Keratinocyte (primary cell): Measurements from ENCODE around the gene CDKN1A. TPM values are rescaled to one million over a fixed set of nuclear protein-coding genes. Genes with fewer than 3 reads are reported as not detected.

ENCODE experiments used
- DNase-seq: peaks from one replicate; pipeline ENCODE4 v3.0.0-alpha.2; 2011; ENCODE audit warnings: low read depth, missing footprints, low spot score
- FAIRE-seq: peaks from 2 replicates; lab custom pipeline; 2011; peaks lifted over from hg19 to GRCh38; lab: Jason Lieb, UNC
- H2AFZ ChIP-seq: 2 replicates; pipeline ENCODE4 v1.6.0; 2012; ENCODE audit warnings: low read length, control low read depth, inconsistent platforms; ENCODE audit not compliant: control insufficient read depth
- H3K27ac ChIP-seq: 2 replicates; pipeline ENCODE4 v1.5.1; 2011; ENCODE audit warnings: low read length; ENCODE audit not compliant: control insufficient read depth, insufficient read depth
- H3K27me3 ChIP-seq: 3 replicates; pipeline ENCODE4 v1.6.0; 2011; ENCODE audit warnings: low read length; ENCODE audit not compliant: control insufficient read depth, insufficient read depth; ENCODE audit errors: extremely low read depth
- H3K36me3 ChIP-seq, 2 experiments: 2 replicates in 1 of 2; 3 replicates in 1 of 2; pipeline ENCODE4 v1.5.1; 2011; ENCODE audit warnings: low read length in 2 of 2, mild to moderate bottlenecking in 1 of 2; ENCODE audit not compliant: control insufficient read depth in 2 of 2, insufficient read depth in 2 of 2; ENCODE audit errors: extremely low read depth in 1 of 2
- H3K4me1 ChIP-seq: 3 replicates; pipeline ENCODE4 v1.5.1; 2011; ENCODE audit warnings: low read length; ENCODE audit not compliant: control insufficient read depth, insufficient read depth; ENCODE audit errors: extremely low read depth
- H3K4me2 ChIP-seq: 3 replicates; pipeline ENCODE4 v1.6.0; 2011; ENCODE audit warnings: low read depth, low read length; ENCODE audit not compliant: control insufficient read depth, insufficient read depth; ENCODE audit errors: extremely low read depth
- H3K4me3 ChIP-seq, 3 experiments: fragments of 200-600 bp in 1 of 3; sonication (generic) in 1 of 3; 2 replicates in 2 of 3; 3 replicates in 1 of 3; pipeline ENCODE4 v1.5.1; 2011 to 2016; ENCODE audit warnings: low read length in 3 of 3, mild to moderate bottlenecking in 3 of 3, control low read depth in 2 of 3, inconsistent platforms in 1 of 3, low read depth in 1 of 3, mixed read lengths in 1 of 3, mixed run types in 1 of 3, moderate library complexity in 1 of 3; ENCODE audit not compliant: control insufficient read depth in 2 of 3, insufficient read depth in 2 of 3; ENCODE audit errors: extremely low read depth in 1 of 3
- H3K79me2 ChIP-seq: 2 replicates; pipeline ENCODE4 v1.6.0; 2012; ENCODE audit warnings: low read length; ENCODE audit not compliant: control insufficient read depth, insufficient read depth
- H3K9ac ChIP-seq: 3 replicates; pipeline ENCODE4 v1.6.0; 2011; ENCODE audit warnings: low read length; ENCODE audit not compliant: control insufficient read depth, insufficient read depth; ENCODE audit errors: extremely low read depth
- H3K9me1 ChIP-seq: 3 replicates; pipeline ENCODE4 v1.6.0; 2011; ENCODE audit warnings: low read length; ENCODE audit not compliant: control insufficient read depth, insufficient read depth; ENCODE audit errors: extremely low read depth
- H3K9me3 ChIP-seq: 2 replicates; pipeline ENCODE4 v1.5.1; 2012; ENCODE audit warnings: low read depth, low read length; ENCODE audit not compliant: control insufficient read depth
- H4K20me1 ChIP-seq: 3 replicates; pipeline ENCODE4 v1.6.0; 2011; ENCODE audit warnings: low read length; ENCODE audit not compliant: control insufficient read depth, insufficient read depth; ENCODE audit errors: extremely low read depth
- CTCF ChIP-seq, 3 experiments: IDR thresholded peaks in 1 of 3; conservative IDR thresholded peaks in 1 of 3; optimal IDR thresholded peaks in 1 of 3; 2 replicates in 2 of 3; 3 replicates in 1 of 3; pipeline versions ENCODE3 to v1.5.1; 2011; ENCODE audit warnings: low read length in 3 of 3, mild to moderate bottlenecking in 3 of 3, moderate library complexity in 2 of 3, control low read depth in 1 of 3, inconsistent platforms in 1 of 3; ENCODE audit not compliant: insufficient read depth in 2 of 3; ENCODE audit errors: extremely low read depth in 1 of 3
- EZH2 ChIP-seq: IDR thresholded peaks from one replicate; pipeline ENCODE4 v1.6.1; 2012; ENCODE audit warnings: inconsistent platforms, mild to moderate bottlenecking, low read length, moderate library complexity
- dilution Hi-C: fragments of 300-500 bp; cut with MboI; formaldehyde crosslinking; loops from one replicate; pipeline ENCODE4 v1.7.0; 2020; ENCODE audit warnings: low sequenced_read_pairs; ENCODE audit not compliant: extremely low pct_ligation_motif_present
- polyA plus RNA-seq, 5 experiments: library from polyadenylated mRNA; depleted of rRNA in 3 of 5; stranded (reverse) in 3 of 5; stranded (forward) in 1 of 5; unstranded in 1 of 5; fragments of >200 nt; gene quantifications; 1 replicate in 1 of 5; 2 replicates in 3 of 5; 3 replicates in 1 of 5; pipeline versions ENCODE4 v1.2.1 to v1.2.3, GENCODE V29; 2011 to 2012; ENCODE audit warnings: missing spikeins in 2 of 5, low read depth in 1 of 5, low replicate concordance in 1 of 5

CDKN1A gene
- polyA plus RNA-seq, 1 donor (not counting 4 experiments of a cell fraction or from before 2014, with no cell fraction given): 185 TPM

GRCh38 chr6:36695414-36695813 is 16.9 kb downstream of the CDKN1A start:
- Histone ChIP-seq H3K9me1 (peaks cover 4% of the 10 kb centered on the region), H3K27ac (no peak overlapping the region), H3K4me3 (no peak overlapping the region), H3K9ac (no peak overlapping the region), H3K4me2 (no peak overlapping the region), H3K9me3 (no peaks in the 10 kb centered on the region), H3K27me3 (no peaks in the 10 kb centered on the region), H3K79me2 (no peaks in the 10 kb centered on the region), H2AFZ (no peak overlapping the region), H3K4me1 (peaks cover 27% of the 10 kb centered on the region), H4K20me1 (no peaks in the 10 kb centered on the region), H3K36me3 (no peaks in the 10 kb centered on the region)
- DNase-seq (no peak), FAIRE-seq (no peak)
- dilution Hi-C loops: no loop called here
- TF ChIP-seq CTCF (optimal IDR thresholded peaks at IDR 0.05 in 1 of 3, IDR thresholded peaks at IDR 0.05 in 1 of 3, conservative IDR thresholded peaks at IDR 0.05 in 1 of 3; ENCODE audit: extremely low read depth in 1 of 3, insufficient read depth in 2 of 3, low read length in 3 of 3): no peak
- TF ChIP-seq EZH2: no peak

DNA sequence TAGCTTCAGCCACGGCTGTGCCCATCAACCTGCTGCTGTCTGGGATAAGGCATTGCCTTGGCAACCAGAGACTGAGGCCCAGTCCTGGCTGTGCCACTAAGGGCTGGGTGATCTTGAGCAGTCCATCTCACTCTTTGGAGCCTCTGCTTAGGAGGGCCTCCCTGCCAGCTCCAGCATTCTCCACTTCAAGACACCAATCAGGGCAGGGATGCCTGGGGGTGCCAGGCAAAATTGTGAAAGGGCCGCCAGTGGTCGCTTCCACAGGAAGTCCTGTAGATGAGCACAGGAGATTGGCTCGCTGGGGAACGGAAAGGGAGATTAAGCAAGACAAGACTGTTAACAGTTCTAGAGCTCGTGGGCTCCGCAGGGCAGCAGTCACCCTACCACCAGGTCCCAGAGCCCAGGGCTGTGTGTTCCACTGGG is 19.0 kb downstream of the CDKN1A start, which contains the start of gene RAB44:
Gene RAB44, plus strand, starts transcription at position 346 of the 423 bp plus-strand sequence. CDS start 6,410 bp downstream, outside the sequence.
- TF ChIP-seq CTCF (optimal IDR thresholded peaks at IDR 0.05 in 1 of 3, IDR thresholded peaks at IDR 0.05 in 1 of 3, conservative IDR thresholded peaks at IDR 0.05 in 1 of 3; ENCODE audit: extremely low read depth in 1 of 3, insufficient read depth in 2 of 3, low read length in 3 of 3) (no peak), EZH2 (no peak)
- FAIRE-seq (no peak), DNase-seq (no peak)
- H3K9ac ChIP-seq: no peak within 1 kb of the TSS
- dilution Hi-C loops: no loop called here
- H3K9me1 ChIP-seq: peaks cover 2% of the 10 kb centered on the region
- H4K20me1 ChIP-seq: no peaks in the 10 kb centered on the region
- H2AFZ ChIP-seq: no peak within 1 kb of the TSS
- no peaks in the 10 kb centered on the region for H3K79me2 ChIP-seq
- H3K4me2 ChIP-seq: no peak within 1 kb of the TSS
- H3K4me1 ChIP-seq: peaks cover 17% of the 10 kb centered on the region
- no peaks in the 10 kb centered on the region for H3K36me3 ChIP-seq
- H3K4me3 ChIP-seq: no peak within 1 kb of the TSS
- H3K9me3 ChIP-seq: no peaks in the 10 kb centered on the region
- H3K27ac ChIP-seq: no peak within 1 kb of the TSS
- H3K27me3 ChIP-seq: no peaks in the 10 kb centered on the region
